K562 (cell line): ENCODE measurements around the gene WBP1L. TPM values are rescaled to one million over a fixed set of nuclear protein-coding genes. Genes with fewer than 3 reads are reported as not detected.

Source experiments
- ATAC-seq: fragments of 200-7000 bp; cut with Tn5 transposase; 3 replicates; pipeline ENCODE4 v1.9.1; 2020; ENCODE audit warnings: moderate library complexity
- BruUV-seq: library from RNA; stranded (reverse); fragments of 400-500 nt; replicated peaks from 2 replicates; lab custom pipeline; 2021; lab: Mats Ljungman, UMichigan
- CTCF ChIA-PET: fragments of 300-600 bp; formaldehyde crosslinking; extraction: SDS; loops from one replicate; lab custom pipeline; 2021; ENCODE audit warnings: low intra/inter-chr PET ratio; lab: Yijun Ruan, JAX
- POLR2A ChIA-PET: fragments of 300-600, 350-650 bp; sonication (Branson Sonifier 250); formaldehyde crosslinking; extraction: SDS; loops from one replicate; lab custom pipeline; 2021; ENCODE audit warnings: antibody characterized with exemption, inconsistent platforms; lab: Yijun Ruan, JAX
- DNase-seq, 4 experiments: peaks; one replicate each; pipeline versions ENCODE4 v3.0.0 to v3.0.0-alpha.2; 2011 to 2018; ENCODE audit warnings: low spot score in 3 of 4, mixed read lengths in 3 of 4; ENCODE audit errors: extremely low read depth in 1 of 4
- FAIRE-seq: peaks from 2 replicates; lab custom pipeline; 2011; peaks lifted over from hg19 to GRCh38; lab: Jason Lieb, UNC
- H2AFZ ChIP-seq: 2 replicates; pipeline ENCODE4 v1.6.0; 2011; ENCODE audit warnings: low read depth, low read length, control low read depth, inconsistent platforms
- H3K27ac ChIP-seq: fragments of 200-600 bp; 3 replicates; pipeline ENCODE4 v1.8.0; 2011; ENCODE audit warnings: low read depth, mild to moderate bottlenecking, control low read depth, inconsistent platforms, low read length, moderate library complexity, mixed read lengths; ENCODE audit errors: extremely low read depth
- H3K27me3 ChIP-seq, 2 experiments: fragments of 300-600 bp in 1 of 2; 2 replicates in 1 of 2; 3 replicates in 1 of 2; pipeline versions ENCODE4 v1.6.0 to v1.8.0; 2011; ENCODE audit warnings: inconsistent platforms in 2 of 2, low read length in 2 of 2, mild to moderate bottlenecking in 1 of 2, mixed read lengths in 1 of 2, moderate library complexity in 1 of 2; ENCODE audit not compliant: control insufficient read depth in 2 of 2, insufficient read depth in 2 of 2
- H3K36me3 ChIP-seq: fragments of 300-600 bp; 3 replicates; pipeline ENCODE4 v1.8.0; 2011; ENCODE audit warnings: mild to moderate bottlenecking, low read length, inconsistent platforms; ENCODE audit not compliant: control insufficient read depth, insufficient read depth
- H3K4me1 ChIP-seq, 2 experiments: fragments of 200-600 bp in 1 of 2; replicated peaks in 1 of 2; 2 replicates in 1 of 2; 3 replicates in 1 of 2; pipeline versions ENCODE4 v1.5.1 to v1.8.0; 2011; ENCODE audit warnings: inconsistent platforms in 2 of 2, low read length in 2 of 2, mild to moderate bottlenecking in 1 of 2, mixed read lengths in 1 of 2, moderate library complexity in 1 of 2; ENCODE audit not compliant: control insufficient read depth in 2 of 2, insufficient read depth in 2 of 2
- H3K4me2 ChIP-seq: 2 replicates; pipeline ENCODE4 v1.6.1; 2011; ENCODE audit warnings: low read length, control low read depth, inconsistent platforms, mixed read lengths; ENCODE audit not compliant: insufficient read depth
- H3K4me3 ChIP-seq: fragments of 200-600 bp; sonication (generic), shearing (Covaris generic); 2 replicates; pipeline ENCODE4 v1.5.1; 2016; ENCODE audit warnings: control low read depth, inconsistent platforms
- H3K79me2 ChIP-seq: fragments of 200-600 bp; 3 replicates; pipeline ENCODE4 v1.8.0; 2011; ENCODE audit warnings: low read length, inconsistent platforms; ENCODE audit not compliant: control insufficient read depth, insufficient read depth
- H3K9ac ChIP-seq, 2 experiments: 2 replicates each; pipeline versions ENCODE4 v1.6.0 to v1.6.1; 2011; ENCODE audit warnings: low read depth in 2 of 2, low read length in 2 of 2, control low read depth in 1 of 2, inconsistent platforms in 1 of 2, mild to moderate bottlenecking in 1 of 2, mixed read lengths in 1 of 2; ENCODE audit not compliant: insufficient read depth in 1 of 2
- H3K9me1 ChIP-seq: one replicate; pipeline ENCODE4 v1.6.0; 2011; ENCODE audit warnings: inconsistent platforms, mild to moderate bottlenecking, low read length, moderate library complexity; ENCODE audit not compliant: control insufficient read depth, insufficient read depth
- H3K9me3 ChIP-seq: replicated peaks from 2 replicates; pipeline ENCODE4 v1.5.1; 2011; ENCODE audit warnings: low read depth, low read length, inconsistent platforms; ENCODE audit not compliant: control insufficient read depth, insufficient read depth
- H4K20me1 ChIP-seq: replicated peaks from 2 replicates; pipeline ENCODE4 v1.6.1; 2011; ENCODE audit warnings: low read length, inconsistent platforms, mixed read lengths; ENCODE audit not compliant: control insufficient read depth, insufficient read depth
- CEBPG ChIP-seq, 3 experiments: fragments of 200-800 bp in 1 of 3; sonication (Bioruptor generic) in 1 of 3; sonication (generic) in 1 of 3; formaldehyde crosslinking in 1 of 3; IDR thresholded peaks in 2 of 3; conservative IDR thresholded peaks in 1 of 3; 2 replicates each; pipeline versions ENCODE4 v1.6.1 to v1.8.0; 2016 to 2022; ENCODE audit warnings: missing compliant biosample characterization in 2 of 3, missing genetic modification characterization in 2 of 3, mild to moderate bottlenecking in 1 of 3, missing genetic modification reagents in 1 of 3
- CHD7 ChIP-seq: fragments of 200-600 bp; sonication (generic); IDR thresholded peaks from one replicate; pipeline ENCODE4 v1.6.1; 2012; ENCODE audit warnings: mild to moderate bottlenecking, low read depth, low read length, inconsistent platforms
- DIDO1 ChIP-seq: fragments of 450-650 bp; IDR thresholded peaks from 2 replicates; pipeline ENCODE4 v1.6.1; 2016; ENCODE audit warnings: low read depth, missing biosample characterization, missing genetic modification characterization
- DPF2 ChIP-seq: fragments of 450-650 bp; IDR thresholded peaks from 2 replicates; pipeline ENCODE4 v1.6.1; 2016
- HMGN3 ChIP-seq: IDR thresholded peaks from 2 replicates; pipeline ENCODE4 v1.6.1; 2011; ENCODE audit warnings: borderline replicate concordance, low read depth, mild to moderate bottlenecking, mixed read lengths, low read length; ENCODE audit not compliant: insufficient read length; ENCODE audit errors: extremely low read depth
- THRB ChIP-seq: fragments of 450-650 bp; formaldehyde crosslinking; conservative IDR thresholded peaks from 2 replicates; pipeline ENCODE4 v1.4.0; 2022; ENCODE audit warnings: mild to moderate bottlenecking, missing genetic modification characterization
- ZBTB26 ChIP-seq: fragments of 450-650 bp; formaldehyde crosslinking; IDR thresholded peaks from 2 replicates; pipeline ENCODE4 v1.4.0; 2022; ENCODE audit warnings: missing genetic modification characterization
- ZSCAN29 ChIP-seq: fragments of 450-650 bp; IDR thresholded peaks from 2 replicates; pipeline ENCODE4 v1.6.1; 2017
- WGBS: fragments of 100-300 bp; shearing (Covaris generic); methylation state at CpG from one replicate; pipeline ENCODE4 v1.1.6; 2016; ENCODE audit warnings: low coverage, mixed read lengths; ENCODE audit not compliant: insufficient coverage; ENCODE audit errors: missing lambda C conversion rate; 5-methylcytosine and 5-hydroxymethylcytosine counted together
- in situ Hi-C: fragments of 300-500 bp; cut with MboI; formaldehyde crosslinking; loops from 4 replicates; pipeline ENCODE4 v1.15.0; 2018; ENCODE audit warnings: inconsistent platforms, mixed read lengths
- intact Hi-C: fragments of 100-400 bp; cut with micrococcal nuclease; formaldehyde crosslinking; loops from 2 replicates; pipeline ENCODE4 v1.14.2; 2022
- polyA plus RNA-seq, 8 experiments: library from polyadenylated mRNA; depleted of rRNA in 4 of 8; stranded (reverse) in 5 of 8; unstranded in 3 of 8; fragments of >200 nt; fragmentation: Nextera tagmentation in 2 of 8; fragmentation: Illumina TruSeq in 1 of 8; extraction: Ambion mirVana in 2 of 8; extraction: Trizol in 1 of 8; gene quantifications; 2 replicates each; pipeline versions ENCODE4 v1.2.1 to v1.2.3, GENCODE V29; 2011 to 2014; ENCODE audit warnings: inconsistent platforms in 1 of 8, missing spikeins in 1 of 8
- total RNA-seq, 7 experiments: library from RNA; depleted of rRNA in 6 of 7; stranded (reverse); fragments of >200 nt in 6 of 7; fragmentation: Illumina TruSeq in 2 of 7; extraction: Trizol in 2 of 7; gene quantifications; 2 replicates each; pipeline versions ENCODE4 v1.2.1 to v1.2.3, GENCODE V29; 2011 to 2021; ENCODE audit warnings: low replicate concordance in 1 of 7

The WBP1L gene
- total and polyA plus RNA-seq, 9 of the 15 experiments (the other 6 are each of a cell fraction or from before 2014, with no cell fraction given), result 3.2 to 14.4 (median 11.3) TPM

- 0 out of 3 replicates have a peak, but pooled peaks have one; percentile 7 for ATAC-seq
- peaks cover 22% of the 10 kb centered on the region for H3K79me2 ChIP-seq
- no peaks in the 10 kb centered on the region for H3K9me1 ChIP-seq
- DNase-seq, result no peak
- H3K4me2 ChIP-seq, result no peak overlapping the region
- H2AFZ ChIP-seq, result no peak overlapping the region
- H3K9me3 ChIP-seq, result no peaks in the 10 kb centered on the region
- peaks cover 4% of the 10 kb centered on the region; the same call in 1 of the 3 replicates for H3K36me3 ChIP-seq
- H4K20me1 ChIP-seq, result no peaks in the 10 kb centered on the region
- no peak overlapping the region for H3K27ac ChIP-seq
- POLR2A ChIA-PET, result interaction anchor here (0.6 kb wide), 1 partner anchor 13 kb away, joined by 3 read pairs; no protein-coding TSS in a partner anchor
- H3K9ac ChIP-seq, result no peak overlapping the region
- H3K4me1 ChIP-seq, result peaks cover 27 to 51% of the 10 kb centered on the region in 2 experiments
- CTCF ChIA-PET, result no interaction called here
- H3K27me3 ChIP-seq, result no peaks in the 10 kb centered on the region
- no TSS peak for BruUV-seq
- no peak overlapping the region for H3K4me3 ChIP-seq
- no peak for FAIRE-seq
- in situ Hi-C loops (no loop called here), intact Hi-C loops (no loop called here)
- WGBS, result 60% methylated on average over 1 of the region's 1 CpG
- TF ChIP-seq THRB (CRISPR knock-in tag) (no peak), HMGN3 (no peak), ZBTB26 (CRISPR knock-in tag) (no peak), DPF2 (no peak), CHD7 (no peak), ZSCAN29 (no peak), DIDO1 (tag) (no peak), CEBPG (CRISPR knock-in tag; IDR thresholded peaks at IDR 0.05) (no peak), CEBPG (tag; conservative IDR thresholded peaks at IDR 0.05 in 1 of 2, IDR thresholded peaks at IDR 0.05 in 1 of 2) (no peak)
Observed at GRCh38 chr10:102783568-102783967, 39.8 kb downstream of the WBP1L start.
